GM21723 (cell line): ENCODE measurements around the gene COL4A1.
"Not testable (repeated sequence)": the region's sequence is repeated elsewhere in the genome, so short reads cannot be mapped to it uniquely, and the experiment has no call there.

Experiments used
- ATAC-seq: cut with Tn5 transposase; IDR thresholded peaks from one replicate; pipeline ENCODE4 v1.9.1; 2021; ENCODE audit warnings: mild to moderate bottlenecking, moderate library complexity; ENCODE audit not compliant: unreplicated experiment

Gene COL4A1

GRCh38 chr13:110324026-110324749 is 17.2 kb upstream of the COL4A1 start:
- ATAC-seq = no peak

- ATAC-seq = no peak
These were observed 16.4 kb upstream of the COL4A1 start for GRCh38 chr13:110323172-110323891.

GRCh38 chr13:110322828-110323171 is 15.8 kb upstream of the COL4A1 start:
- no peak for ATAC-seq

GRCh38 chr13:110322126-110322827 is 15.3 kb upstream of the COL4A1 start:
- no peak for ATAC-seq

- not testable (repeated sequence) for ATAC-seq
These were observed 14.6 kb upstream of the COL4A1 start for GRCh38 chr13:110321573-110321972.

- ATAC-seq = no peak
These were observed 13.7 kb upstream of the COL4A1 start for GRCh38 chr13:110320645-110321044.

GRCh38 chr13:110319774-110320509 is 13.0 kb upstream of the COL4A1 start:
- ATAC-seq = no peak

- no peak for ATAC-seq
These were observed 12.4 kb upstream of the COL4A1 start for GRCh38 chr13:110319397-110319773.

- no peak for ATAC-seq
These were observed 12.0 kb upstream of the COL4A1 start for GRCh38 chr13:110318920-110319319.

GRCh38 chr13:110317496-110318195 is 10.7 kb upstream of the COL4A1 start:
- no peak for ATAC-seq

GRCh38 chr13:110317093-110317492 is 10.1 kb upstream of the COL4A1 start:
- no peak for ATAC-seq

GRCh38 chr13:110316196-110316595 is 9.2 kb upstream of the COL4A1 start:
- ATAC-seq = no peak

GRCh38 chr13:110314516-110315245 is 7.7 kb upstream of the COL4A1 start:
- no peak for ATAC-seq

- ATAC-seq = not testable (repeated sequence)
These were observed 6.8 kb upstream of the COL4A1 start for GRCh38 chr13:110313733-110314132.

GRCh38 chr13:110313261-110313660 is 6.3 kb upstream of the COL4A1 start:
- ATAC-seq = not testable (repeated sequence)

GRCh38 chr13:110312339-110313031 is 5.5 kb upstream of the COL4A1 start:
- no peak for ATAC-seq

GRCh38 chr13:110311443-110312338 is 4.7 kb upstream of the COL4A1 start:
- no peak for ATAC-seq
